ENCODE data around the gene EIF5B. TPM values are rescaled to one million over a fixed set of nuclear protein-coding genes. Genes with fewer than 3 reads are reported as not detected.

Gene EIF5B
- total RNA-seq, 1 donor from 2014 or later: 21.3 TPM

GRCh38 chr2:99431587-99432275, 94.5 kb downstream of the EIF5B start:
- no peak overlapping the region for H3K4me3 ChIP-seq (ENCODE audit: low read depth, low read length)
- FAIRE-seq: no peak
- DNase-seq (ENCODE audit: low read depth): no peak
- peaks cover 5% of the 10 kb centered on the region for H3K36me3 ChIP-seq (ENCODE audit: control insufficient read depth, insufficient read depth, low read length)
- no peak for TF ChIP-seq CTCF (IDR thresholded peaks at IDR 0.05; ENCODE audit: insufficient read depth, low read length, severe bottlenecking)
- H3K27me3 ChIP-seq (ENCODE audit: control insufficient read depth, insufficient read depth, low read length): no peaks in the 10 kb centered on the region

GRCh38 chr2:99433340-99433739, 96.2 kb downstream of the EIF5B start:
- Histone ChIP-seq H3K36me3 (ENCODE audit: control insufficient read depth, insufficient read depth, low read length) (peaks cover 4% of the 10 kb centered on the region), H3K27me3 (ENCODE audit: control insufficient read depth, insufficient read depth, low read length) (no peaks in the 10 kb centered on the region), H3K4me3 (ENCODE audit: low read depth, low read length) (no peak overlapping the region)
- no peak for TF ChIP-seq CTCF (IDR thresholded peaks at IDR 0.05; ENCODE audit: insufficient read depth, low read length, severe bottlenecking)
- DNase-seq (ENCODE audit: low read depth): no peak
- no peak for FAIRE-seq

GRCh38 chr2:99436874-99437273, 99.7 kb downstream of the EIF5B start:
- Histone ChIP-seq H3K27me3 (ENCODE audit: control insufficient read depth, insufficient read depth, low read length) (no peaks in the 10 kb centered on the region), H3K4me3 (ENCODE audit: low read depth, low read length) (no peak overlapping the region), H3K36me3 (ENCODE audit: control insufficient read depth, insufficient read depth, low read length) (peaks cover 6% of the 10 kb centered on the region)
- FAIRE-seq: no peak
- DNase-seq (ENCODE audit: low read depth): no peak
- no peak for TF ChIP-seq CTCF (IDR thresholded peaks at IDR 0.05; ENCODE audit: insufficient read depth, low read length, severe bottlenecking)

- no peak for TF ChIP-seq CTCF (IDR thresholded peaks at IDR 0.05; ENCODE audit: insufficient read depth, low read length, severe bottlenecking)
- Histone ChIP-seq H3K27me3 (ENCODE audit: control insufficient read depth, insufficient read depth, low read length) (no peaks in the 10 kb centered on the region), H3K36me3 (ENCODE audit: control insufficient read depth, insufficient read depth, low read length) (peaks cover 8% of the 10 kb centered on the region), H3K4me3 (ENCODE audit: low read depth, low read length) (no peak overlapping the region)
- DNase-seq (ENCODE audit: low read depth) (no peak), FAIRE-seq (no peak)
Measured at GRCh38 chr2:99439971-99440505, 102.8 kb downstream of the EIF5B start.

- no peak for FAIRE-seq
- Histone ChIP-seq H3K36me3 (ENCODE audit: control insufficient read depth, insufficient read depth, low read length) (peaks cover 8% of the 10 kb centered on the region), H3K27me3 (ENCODE audit: control insufficient read depth, insufficient read depth, low read length) (no peaks in the 10 kb centered on the region), H3K4me3 (ENCODE audit: low read depth, low read length) (no peak overlapping the region)
- peak; percentile 37 for TF ChIP-seq CTCF (IDR thresholded peaks at IDR 0.05; ENCODE audit: insufficient read depth, low read length, severe bottlenecking)
- peak; percentile 49 for DNase-seq (ENCODE audit: low read depth)
Measured at GRCh38 chr2:99442837-99443236, 105.6 kb downstream of the EIF5B start.

GRCh38 chr2:99444222-99444621, 107.0 kb downstream of the EIF5B start:
- FAIRE-seq: no peak
- peaks cover 3% of the 10 kb centered on the region for H3K36me3 ChIP-seq (ENCODE audit: control insufficient read depth, insufficient read depth, low read length)
- DNase-seq (ENCODE audit: low read depth): no peak
- no peaks in the 10 kb centered on the region for H3K27me3 ChIP-seq (ENCODE audit: control insufficient read depth, insufficient read depth, low read length)
- TF ChIP-seq CTCF (IDR thresholded peaks at IDR 0.05; ENCODE audit: insufficient read depth, low read length, severe bottlenecking): no peak
- no peak overlapping the region for H3K4me3 ChIP-seq (ENCODE audit: low read depth, low read length)
